ENCODE data around the gene ANO7. TPM values are rescaled to one million over a fixed set of nuclear protein-coding genes. Genes with fewer than 3 reads are reported as not detected.

ANO7 gene
- total RNA-seq, 1 donor from 2014 or later, result 2.1 TPM

- H3K9me3 ChIP-seq, result no peaks in the 10 kb centered on the region
- no peak for ATAC-seq
Measured at GRCh38 chr2:241182126-241182525, 6.4 kb upstream of the ANO7 start.

GRCh38 chr2:241182531-241183133 lies 5.8 kb upstream of the ANO7 start:
- Histone ChIP-seq H3K4me3 (no peak overlapping the region), H3K9me3 (no peaks in the 10 kb centered on the region), H3K27ac (no peak overlapping the region), H3K36me3 (peaks cover 36% of the 10 kb centered on the region), H3K27me3 (no peaks in the 10 kb centered on the region), H3K4me1 (no peaks in the 10 kb centered on the region)
- intact Hi-C loops (cut with DNase I), result no loop called here
- DNase-seq, result no peak
- no peak for TF ChIP-seq CTCF (IDR thresholded peaks at IDR 0.05)
- ATAC-seq, result no peak

More at GRCh38 chr2:241182126-241182525, 6.4 kb upstream of the ANO7 start:
- Histone ChIP-seq H3K4me1 (no peaks in the 10 kb centered on the region), H3K36me3 (peaks cover 37% of the 10 kb centered on the region), H3K27ac (no peak overlapping the region), H3K27me3 (no peaks in the 10 kb centered on the region), H3K4me3 (no peak overlapping the region)
- TF ChIP-seq CTCF (IDR thresholded peaks at IDR 0.05), result no peak
- intact Hi-C loops (cut with DNase I), result no loop called here
- DNase-seq, result no peak

- Histone ChIP-seq H3K4me1 (no peaks in the 10 kb centered on the region), H3K27ac (no peak overlapping the region), H3K36me3 (peaks cover 30% of the 10 kb centered on the region), H3K9me3 (no peaks in the 10 kb centered on the region), H3K27me3 (no peaks in the 10 kb centered on the region), H3K4me3 (no peak overlapping the region)
- no peak for DNase-seq
- intact Hi-C loops (cut with DNase I), result no loop called here
- TF ChIP-seq CTCF (IDR thresholded peaks at IDR 0.05), result no peak
- no peak for ATAC-seq
Measured at GRCh38 chr2:241183221-241183620, 5.3 kb upstream of the ANO7 start.

GRCh38 chr2:241184901-241185300 lies 3.6 kb upstream of the ANO7 start:
- ATAC-seq, result no peak

GRCh38 chr2:241185961-241186360 lies 2.5 kb upstream of the ANO7 start:
- no peak for ATAC-seq
- H3K27me3 ChIP-seq, result no peaks in the 10 kb centered on the region
- no peaks in the 10 kb centered on the region for H3K4me1 ChIP-seq
- no peaks in the 10 kb centered on the region for H3K9me3 ChIP-seq
- DNase-seq, result no peak
- TF ChIP-seq CTCF (IDR thresholded peaks at IDR 0.05), result no peak
- H3K27ac ChIP-seq, result no peak overlapping the region
- peaks cover 18% of the 10 kb centered on the region for H3K36me3 ChIP-seq
- no peak overlapping the region for H3K4me3 ChIP-seq
- intact Hi-C loops (cut with DNase I), result no loop called here

More at GRCh38 chr2:241184901-241185300, 3.6 kb upstream of the ANO7 start:
- no peak for DNase-seq
- intact Hi-C loops (cut with DNase I), result no loop called here
- H3K36me3 ChIP-seq, result peaks cover 20% of the 10 kb centered on the region
- H3K27ac ChIP-seq, result no peak overlapping the region
- no peak overlapping the region for H3K4me3 ChIP-seq
- H3K9me3 ChIP-seq, result no peaks in the 10 kb centered on the region
- no peak for TF ChIP-seq CTCF (IDR thresholded peaks at IDR 0.05)
- no peaks in the 10 kb centered on the region for H3K27me3 ChIP-seq
- no peaks in the 10 kb centered on the region for H3K4me1 ChIP-seq
